Right lobe of liver (tissue), 4 donors: ENCODE data around the gene NSMF.

Experiments
- POLR2A ChIP-seq: fragments of 450-650 bp; IDR thresholded peaks from one replicate; pipeline ENCODE4 v1.6.1; 2017; ENCODE audit warnings: antibody characterized with exemption, mild to moderate bottlenecking
- TF ChIP-seq, protein P1 (sequence below), 4 donors: fragments of 200-600 bp in 3 of 4; fragments of 450-650 bp in 1 of 4; IDR thresholded peaks; one replicate each; pipeline versions ENCODE4 v1.5.1 to v1.8.0; 2016 to 2022; ENCODE audit warnings: antibody characterized with exemption in 4 of 4, mild to moderate bottlenecking in 2 of 4
- donor health status: DM: no; HTN: no; CAD: no.
- donor health status: DM: no; HTN: no; CAD: no.
- donor health status: DM: no; HTN: yes; CAD: no.

DNA sequence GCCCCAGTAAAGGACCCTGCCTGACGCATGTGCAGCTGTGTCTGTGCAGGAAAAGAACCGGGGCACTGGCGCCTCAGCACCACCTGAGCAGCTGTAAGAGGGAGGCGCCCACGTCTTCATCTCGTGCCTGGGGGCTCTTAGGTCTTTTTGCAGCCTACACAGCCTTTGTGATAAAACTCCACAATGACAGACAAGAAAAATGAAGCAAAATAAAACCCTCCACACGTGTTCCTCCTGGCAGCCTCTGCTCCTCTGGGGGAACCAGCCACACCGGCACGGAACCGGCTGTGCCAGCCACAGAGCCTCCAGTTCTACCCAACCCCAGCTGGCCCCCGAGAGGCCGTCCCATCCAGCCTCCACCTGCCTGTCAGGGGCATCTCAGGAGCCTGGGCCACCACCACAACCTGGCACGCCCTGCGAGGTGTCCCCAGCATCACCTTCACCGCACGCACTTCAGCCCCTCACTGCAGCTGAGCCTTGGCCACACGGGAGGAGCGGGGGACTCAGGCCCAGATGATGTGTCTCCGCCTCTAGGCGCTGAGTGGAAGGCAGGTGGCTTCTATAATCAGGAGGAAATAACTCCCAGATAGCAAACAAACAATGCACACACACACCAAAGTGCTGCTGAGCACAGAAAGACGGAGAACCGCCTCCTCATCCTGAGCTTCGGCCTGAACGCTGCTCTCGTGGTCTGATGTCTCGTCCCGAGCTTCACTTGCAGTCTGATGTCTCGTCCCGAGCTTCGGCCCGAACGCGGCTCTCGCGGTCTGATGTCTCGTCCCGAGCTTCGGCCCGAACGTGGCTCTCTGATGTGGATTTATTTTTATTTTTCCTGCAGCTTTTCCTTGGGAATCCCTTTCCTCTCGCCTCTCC, 28.6 kb upstream of the NSMF start:
- TF ChIP-seq, protein P1, sequence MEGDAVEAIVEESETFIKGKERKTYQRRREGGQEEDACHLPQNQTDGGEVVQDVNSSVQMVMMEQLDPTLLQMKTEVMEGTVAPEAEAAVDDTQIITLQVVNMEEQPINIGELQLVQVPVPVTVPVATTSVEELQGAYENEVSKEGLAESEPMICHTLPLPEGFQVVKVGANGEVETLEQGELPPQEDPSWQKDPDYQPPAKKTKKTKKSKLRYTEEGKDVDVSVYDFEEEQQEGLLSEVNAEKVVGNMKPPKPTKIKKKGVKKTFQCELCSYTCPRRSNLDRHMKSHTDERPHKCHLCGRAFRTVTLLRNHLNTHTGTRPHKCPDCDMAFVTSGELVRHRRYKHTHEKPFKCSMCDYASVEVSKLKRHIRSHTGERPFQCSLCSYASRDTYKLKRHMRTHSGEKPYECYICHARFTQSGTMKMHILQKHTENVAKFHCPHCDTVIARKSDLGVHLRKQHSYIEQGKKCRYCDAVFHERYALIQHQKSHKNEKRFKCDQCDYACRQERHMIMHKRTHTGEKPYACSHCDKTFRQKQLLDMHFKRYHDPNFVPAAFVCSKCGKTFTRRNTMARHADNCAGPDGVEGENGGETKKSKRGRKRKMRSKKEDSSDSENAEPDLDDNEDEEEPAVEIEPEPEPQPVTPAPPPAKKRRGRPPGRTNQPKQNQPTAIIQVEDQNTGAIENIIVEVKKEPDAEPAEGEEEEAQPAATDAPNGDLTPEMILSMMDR (IDR thresholded peaks at IDR 0.05), result no peak
- TF ChIP-seq POLR2A, result no peak
